OCI-LY3 (cell line): ENCODE results near the gene HERC6.

Experiments used
- H2AFZ ChIP-seq: fragments of 200-600, 300-600 bp; shearing (Covaris generic); 2 replicates; pipeline ENCODE4 v1.6.0; 2014; ENCODE audit warnings: antibody characterized with exemption, low read depth, low read length
- H3K27ac ChIP-seq: fragments of 200-600, 300-600 bp; sonication (generic); 2 replicates; pipeline ENCODE4 v1.5.1; 2014; ENCODE audit warnings: mild to moderate bottlenecking, low read length, moderate library complexity, mixed read lengths
- H3K27me3 ChIP-seq: fragments of 200-600, 300-600 bp; sonication (generic); 2 replicates; pipeline ENCODE4 v1.6.1; 2014; ENCODE audit warnings: low read depth, low read length, mixed read lengths
- H3K36me3 ChIP-seq: fragments of 200-600, 300-600 bp; sonication (generic); replicated peaks from 2 replicates; pipeline ENCODE3; 2014; ENCODE audit warnings: low read depth, low read length, mixed read lengths
- H3K4me1 ChIP-seq: fragments of 300-600, 200-600 bp; sonication (generic); 2 replicates; pipeline ENCODE4 v1.6.1; 2014; ENCODE audit warnings: low read length, mixed read lengths
- H3K4me2 ChIP-seq: fragments of 200-600, 300-600 bp; sonication (generic); 2 replicates; pipeline ENCODE4 v1.6.1; 2014; ENCODE audit warnings: low read length, mixed read lengths
- H3K4me3 ChIP-seq: fragments of 300-600, 200-600 bp; sonication (generic); 2 replicates; pipeline ENCODE4 v1.5.1; 2014; ENCODE audit warnings: antibody characterized with exemption, mild to moderate bottlenecking, low read length, moderate library complexity
- H3K79me2 ChIP-seq: fragments of 300-600, 200-600 bp; shearing (Covaris generic); 2 replicates; pipeline ENCODE4 v1.6.1; 2014; ENCODE audit warnings: mild to moderate bottlenecking, low read length, mixed read lengths
- H3K9ac ChIP-seq: fragments of 300-600, 200-600 bp; shearing (Covaris generic); 2 replicates; pipeline ENCODE4 v1.6.0; 2014; ENCODE audit warnings: mild to moderate bottlenecking, low read length, moderate library complexity
- H3K9me3 ChIP-seq: fragments of 200-600, 300-600 bp; shearing (Covaris generic); 2 replicates; pipeline ENCODE4 v1.6.1; 2014; ENCODE audit warnings: low read length, mixed read lengths; ENCODE audit not compliant: insufficient read depth
- H4K20me1 ChIP-seq: fragments of 200-600, 300-600 bp; sonication (generic); 2 replicates; pipeline ENCODE4 v1.6.1; 2016; ENCODE audit warnings: low read length, mixed read lengths; ENCODE audit not compliant: insufficient read depth
- EZH2phosphoT487 ChIP-seq: fragments of 200-600 bp; shearing (Covaris generic); IDR thresholded peaks from 2 replicates; pipeline ENCODE4 v1.6.1; 2018; ENCODE audit warnings: antibody characterized with exemption, mixed run types, low read depth
- TF ChIP-seq, protein P1 (sequence below): fragments of 200-600, 300-600 bp; sonication (generic); IDR thresholded peaks from 2 replicates; pipeline ENCODE4 v1.5.1; 2014; ENCODE audit warnings: antibody characterized with exemption, low read length, low read depth

HERC6 gene

DNA sequence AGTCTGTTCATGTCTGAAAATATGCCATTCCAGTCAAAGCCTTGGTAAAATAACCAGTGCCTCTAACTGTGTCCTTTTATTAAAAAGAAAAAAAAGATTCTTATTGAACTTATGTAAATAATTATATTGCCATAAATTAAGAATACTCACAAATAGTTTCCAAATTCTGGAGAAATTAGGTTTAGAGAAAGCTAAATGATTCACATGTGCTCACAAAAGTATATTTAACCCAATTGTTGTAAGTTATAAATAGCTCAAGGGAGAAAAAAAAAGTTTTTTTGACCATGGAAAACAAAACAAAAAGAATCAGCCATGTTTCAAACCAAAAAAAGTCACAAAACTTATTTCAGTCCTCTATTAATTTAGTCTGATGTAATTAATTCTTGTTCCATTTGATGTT is 25.3 kb upstream of the HERC6 start:
- Histone ChIP-seq H2AFZ (no peak overlapping the region), H3K9ac (no peak overlapping the region), H3K79me2 (no peaks in the 10 kb centered on the region), H3K36me3 (no peaks in the 10 kb centered on the region), H3K4me2 (no peak overlapping the region), H3K9me3 (no peaks in the 10 kb centered on the region), H3K27ac (no peak overlapping the region), H4K20me1 (no peaks in the 10 kb centered on the region), H3K4me3 (no peak overlapping the region), H3K4me1 (no peaks in the 10 kb centered on the region), H3K27me3 (no peaks in the 10 kb centered on the region)
- TF ChIP-seq EZH2phosphoT487, result no peak
- TF ChIP-seq, protein P1, sequence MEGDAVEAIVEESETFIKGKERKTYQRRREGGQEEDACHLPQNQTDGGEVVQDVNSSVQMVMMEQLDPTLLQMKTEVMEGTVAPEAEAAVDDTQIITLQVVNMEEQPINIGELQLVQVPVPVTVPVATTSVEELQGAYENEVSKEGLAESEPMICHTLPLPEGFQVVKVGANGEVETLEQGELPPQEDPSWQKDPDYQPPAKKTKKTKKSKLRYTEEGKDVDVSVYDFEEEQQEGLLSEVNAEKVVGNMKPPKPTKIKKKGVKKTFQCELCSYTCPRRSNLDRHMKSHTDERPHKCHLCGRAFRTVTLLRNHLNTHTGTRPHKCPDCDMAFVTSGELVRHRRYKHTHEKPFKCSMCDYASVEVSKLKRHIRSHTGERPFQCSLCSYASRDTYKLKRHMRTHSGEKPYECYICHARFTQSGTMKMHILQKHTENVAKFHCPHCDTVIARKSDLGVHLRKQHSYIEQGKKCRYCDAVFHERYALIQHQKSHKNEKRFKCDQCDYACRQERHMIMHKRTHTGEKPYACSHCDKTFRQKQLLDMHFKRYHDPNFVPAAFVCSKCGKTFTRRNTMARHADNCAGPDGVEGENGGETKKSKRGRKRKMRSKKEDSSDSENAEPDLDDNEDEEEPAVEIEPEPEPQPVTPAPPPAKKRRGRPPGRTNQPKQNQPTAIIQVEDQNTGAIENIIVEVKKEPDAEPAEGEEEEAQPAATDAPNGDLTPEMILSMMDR, result no peak

DNA sequence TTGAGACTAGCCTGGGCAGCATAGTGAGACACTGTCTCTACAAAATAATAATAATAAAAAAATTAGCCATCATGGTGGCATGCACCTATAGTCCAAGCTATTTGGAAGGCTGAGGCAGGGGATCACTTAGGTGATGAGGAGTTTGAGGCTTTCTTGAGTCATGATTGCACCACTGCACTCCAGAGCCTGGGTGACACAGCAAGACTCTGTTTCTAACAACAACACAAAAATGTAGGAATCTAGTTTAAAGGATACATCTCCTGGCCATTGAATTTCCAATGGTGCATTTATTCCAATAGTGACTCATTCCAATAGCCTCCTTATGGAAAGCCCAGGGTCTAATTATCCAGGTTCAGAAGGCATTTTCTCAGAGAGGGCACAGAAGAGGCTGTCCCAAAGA is 21.9 kb upstream of the HERC6 start:
- H4K20me1 ChIP-seq, result no peaks in the 10 kb centered on the region
- no peaks in the 10 kb centered on the region for H3K36me3 ChIP-seq
- H3K9ac ChIP-seq, result no peak overlapping the region
- no peaks in the 10 kb centered on the region for H3K9me3 ChIP-seq
- TF ChIP-seq EZH2phosphoT487, result no peak
- TF ChIP-seq, protein P1, result no peak
- H3K27me3 ChIP-seq, result no peaks in the 10 kb centered on the region
- no peaks in the 10 kb centered on the region for H3K79me2 ChIP-seq
- no peak overlapping the region for H3K4me2 ChIP-seq
- H2AFZ ChIP-seq, result no peak overlapping the region
- no peaks in the 10 kb centered on the region for H3K4me1 ChIP-seq
- H3K4me3 ChIP-seq, result no peak overlapping the region
- no peak overlapping the region for H3K27ac ChIP-seq

DNA sequence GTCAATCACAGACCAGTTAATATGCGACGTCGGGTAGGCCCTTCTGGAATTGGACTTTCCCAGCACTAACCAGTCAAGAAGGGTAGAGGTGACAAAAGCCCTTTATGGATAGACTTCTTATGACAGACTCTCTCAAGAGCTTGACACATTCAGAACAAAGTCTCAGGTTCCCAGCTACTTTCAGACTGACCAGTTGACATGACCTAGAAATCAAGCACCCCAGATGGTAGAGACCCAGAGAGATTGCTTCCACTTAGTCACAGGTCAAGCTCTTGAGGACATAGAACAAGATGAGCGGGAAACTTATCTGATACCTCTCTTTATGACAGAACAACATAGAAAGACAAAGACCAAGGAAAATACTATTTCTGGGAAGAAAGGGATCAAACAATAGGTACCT is 21.4 kb upstream of the HERC6 start:
- H4K20me1 ChIP-seq, result no peaks in the 10 kb centered on the region
- H3K36me3 ChIP-seq, result no peaks in the 10 kb centered on the region
- H3K9ac ChIP-seq, result no peak overlapping the region
- H2AFZ ChIP-seq, result no peak overlapping the region
- no peaks in the 10 kb centered on the region for H3K27me3 ChIP-seq
- no peaks in the 10 kb centered on the region for H3K4me1 ChIP-seq
- H3K4me3 ChIP-seq, result no peak overlapping the region
- no peak overlapping the region for H3K4me2 ChIP-seq
- H3K27ac ChIP-seq, result no peak overlapping the region
- H3K79me2 ChIP-seq, result no peaks in the 10 kb centered on the region
- no peaks in the 10 kb centered on the region for H3K9me3 ChIP-seq
- TF ChIP-seq EZH2phosphoT487, result no peak
- TF ChIP-seq, protein P1, result no peak

DNA sequence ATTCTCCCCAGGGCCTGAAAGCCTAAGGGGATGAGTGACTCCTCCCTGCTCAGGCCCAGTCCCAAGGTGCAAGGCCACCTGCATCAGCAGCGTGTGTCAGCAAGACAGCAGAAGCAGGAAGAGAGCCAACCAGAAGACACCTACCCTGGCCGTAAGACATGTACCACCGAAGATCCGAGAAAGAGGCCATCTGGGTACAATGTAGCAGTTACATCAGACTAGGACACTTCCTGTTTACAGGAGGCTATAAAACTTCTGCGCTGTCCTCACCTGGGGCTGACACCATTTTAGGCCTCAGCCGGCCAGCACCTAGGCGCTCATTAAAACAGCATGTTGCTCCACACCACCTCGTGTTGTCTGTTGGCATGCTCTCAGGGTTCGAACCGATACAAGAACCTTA is 19.1 kb upstream of the HERC6 start:
- Histone ChIP-seq H3K36me3 (no peaks in the 10 kb centered on the region), H3K9ac (no peak overlapping the region), H3K4me3 (no peak overlapping the region), H3K79me2 (no peaks in the 10 kb centered on the region), H3K27me3 (no peaks in the 10 kb centered on the region), H4K20me1 (no peaks in the 10 kb centered on the region), H3K27ac (no peak overlapping the region), H3K4me2 (no peak overlapping the region), H3K4me1 (no peaks in the 10 kb centered on the region), H3K9me3 (no peaks in the 10 kb centered on the region), H2AFZ (no peak overlapping the region)
- no peak for TF ChIP-seq EZH2phosphoT487
- TF ChIP-seq, protein P1, result no peak
